Measurements from ENCODE around the gene PSD4. TPM values are rescaled to one million over a fixed set of nuclear protein-coding genes. Genes with fewer than 3 reads are reported as not detected.

The PSD4 gene
- total and polyA plus RNA-seq, 2 donors from 2014 or later, result 16.2 to 42.0 TPM

GRCh38 chr2:113141451-113141850, 32.3 kb upstream of the PSD4 start:
- intact Hi-C loops (cut with DNase I), result no loop called here
- DNase-seq (no peak), FAIRE-seq (no peak)
- Histone ChIP-seq H3K9ac (ENCODE audit: low read length in 3 of 3) (no peak overlapping the region), H3K27me3 (ENCODE audit: control insufficient read depth, insufficient read depth, low read length) (no peaks in the 10 kb centered on the region), H3K36me3 (ENCODE audit: control insufficient read depth in 2 of 3, insufficient read depth in 3 of 3, low read length in 3 of 3) (no peaks in the 10 kb centered on the region), H3K4me3 (ENCODE audit: low read length in 3 of 3) (no peak overlapping the region), H3K27ac (ENCODE audit: low read depth in 2 of 2, low read length in 2 of 2) (no peak overlapping the region), H3K9me3 (ENCODE audit: control insufficient read depth in 2 of 3, insufficient read depth in 1 of 3, low read length in 3 of 3) (no peaks in the 10 kb centered on the region), H3K4me1 (ENCODE audit: control insufficient read depth in 2 of 3, insufficient read depth in 2 of 3, low read depth in 1 of 3, low read length in 3 of 3) (no peaks in the 10 kb centered on the region)
- TF ChIP-seq, protein P1, sequence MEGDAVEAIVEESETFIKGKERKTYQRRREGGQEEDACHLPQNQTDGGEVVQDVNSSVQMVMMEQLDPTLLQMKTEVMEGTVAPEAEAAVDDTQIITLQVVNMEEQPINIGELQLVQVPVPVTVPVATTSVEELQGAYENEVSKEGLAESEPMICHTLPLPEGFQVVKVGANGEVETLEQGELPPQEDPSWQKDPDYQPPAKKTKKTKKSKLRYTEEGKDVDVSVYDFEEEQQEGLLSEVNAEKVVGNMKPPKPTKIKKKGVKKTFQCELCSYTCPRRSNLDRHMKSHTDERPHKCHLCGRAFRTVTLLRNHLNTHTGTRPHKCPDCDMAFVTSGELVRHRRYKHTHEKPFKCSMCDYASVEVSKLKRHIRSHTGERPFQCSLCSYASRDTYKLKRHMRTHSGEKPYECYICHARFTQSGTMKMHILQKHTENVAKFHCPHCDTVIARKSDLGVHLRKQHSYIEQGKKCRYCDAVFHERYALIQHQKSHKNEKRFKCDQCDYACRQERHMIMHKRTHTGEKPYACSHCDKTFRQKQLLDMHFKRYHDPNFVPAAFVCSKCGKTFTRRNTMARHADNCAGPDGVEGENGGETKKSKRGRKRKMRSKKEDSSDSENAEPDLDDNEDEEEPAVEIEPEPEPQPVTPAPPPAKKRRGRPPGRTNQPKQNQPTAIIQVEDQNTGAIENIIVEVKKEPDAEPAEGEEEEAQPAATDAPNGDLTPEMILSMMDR (IDR thresholded peaks at IDR 0.05; ENCODE audit: borderline replicate concordance, extremely low read depth, insufficient read depth), result no peak

DNA sequence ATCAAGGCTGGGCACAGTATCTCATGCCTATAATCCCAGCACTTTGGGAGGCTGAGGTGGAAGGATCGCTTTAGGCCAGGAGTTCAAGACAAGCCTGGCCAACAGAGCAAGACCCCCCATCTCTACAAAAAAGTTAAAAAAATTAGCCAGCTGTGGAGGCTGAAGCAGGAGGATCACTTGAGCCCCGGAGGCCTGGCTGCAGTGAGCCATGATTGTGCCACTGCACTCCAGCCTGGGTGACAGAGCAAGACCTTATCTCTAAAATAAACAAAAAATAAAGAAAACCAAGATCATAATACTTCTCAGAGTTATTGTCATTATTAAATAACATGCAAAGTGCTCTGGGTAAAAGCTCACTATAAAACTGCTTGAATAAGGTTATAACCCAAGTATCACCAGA, 31.5 kb upstream of the PSD4 start:
- no peak overlapping the region for H3K4me3 ChIP-seq (ENCODE audit: low read length in 3 of 3)
- FAIRE-seq, result no peak
- no peaks in the 10 kb centered on the region for H3K9me3 ChIP-seq (ENCODE audit: control insufficient read depth in 2 of 3, insufficient read depth in 1 of 3, low read length in 3 of 3)
- H3K27me3 ChIP-seq (ENCODE audit: control insufficient read depth, insufficient read depth, low read length), result no peaks in the 10 kb centered on the region
- H3K4me1 ChIP-seq (ENCODE audit: control insufficient read depth in 2 of 3, insufficient read depth in 2 of 3, low read depth in 1 of 3, low read length in 3 of 3), result no peaks in the 10 kb centered on the region
- intact Hi-C loops (cut with DNase I), result no loop called here
- TF ChIP-seq, protein P1 (IDR thresholded peaks at IDR 0.05; ENCODE audit: borderline replicate concordance, extremely low read depth, insufficient read depth), result no peak
- no peak for DNase-seq
- no peaks in the 10 kb centered on the region for H3K36me3 ChIP-seq (ENCODE audit: control insufficient read depth in 2 of 3, insufficient read depth in 3 of 3, low read length in 3 of 3)
- H3K27ac ChIP-seq (ENCODE audit: low read depth in 2 of 2, low read length in 2 of 2), result no peak overlapping the region
- H3K9ac ChIP-seq (ENCODE audit: low read length in 3 of 3), result no peak overlapping the region

DNA sequence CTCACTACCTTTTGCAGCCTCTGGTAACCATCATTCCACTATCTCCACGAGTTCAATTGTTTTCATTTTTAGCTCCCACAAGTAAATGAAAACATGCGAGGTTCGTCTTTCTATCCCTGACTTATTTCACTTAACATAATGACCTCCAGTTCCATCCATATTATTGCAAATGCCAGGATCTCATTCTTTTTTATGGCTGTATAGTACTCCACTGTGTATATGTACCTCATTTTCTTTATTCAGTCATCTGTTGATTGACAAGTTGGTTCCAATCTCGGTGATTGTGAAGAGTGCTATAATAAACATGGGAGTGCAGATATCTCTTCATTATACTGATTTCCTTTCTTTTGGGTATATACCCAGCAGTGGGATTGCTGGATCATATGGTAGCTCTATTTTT, 29.5 kb upstream of the PSD4 start:
- no peaks in the 10 kb centered on the region for H3K4me1 ChIP-seq (ENCODE audit: control insufficient read depth in 2 of 3, insufficient read depth in 2 of 3, low read depth in 1 of 3, low read length in 3 of 3)
- H3K36me3 ChIP-seq (ENCODE audit: control insufficient read depth in 2 of 3, insufficient read depth in 3 of 3, low read length in 3 of 3), result no peaks in the 10 kb centered on the region
- H3K27ac ChIP-seq (ENCODE audit: low read depth in 2 of 2, low read length in 2 of 2), result no peak overlapping the region
- intact Hi-C loops (cut with DNase I), result no loop called here
- no peaks in the 10 kb centered on the region for H3K9me3 ChIP-seq (ENCODE audit: control insufficient read depth in 2 of 3, insufficient read depth in 1 of 3, low read length in 3 of 3)
- H3K4me3 ChIP-seq (ENCODE audit: low read length in 3 of 3), result no peak overlapping the region
- no peak overlapping the region for H3K9ac ChIP-seq (ENCODE audit: low read length in 3 of 3)
- DNase-seq (no peak), FAIRE-seq (no peak)
- no peaks in the 10 kb centered on the region for H3K27me3 ChIP-seq (ENCODE audit: control insufficient read depth, insufficient read depth, low read length)
- TF ChIP-seq, protein P1 (IDR thresholded peaks at IDR 0.05; ENCODE audit: borderline replicate concordance, extremely low read depth, insufficient read depth), result no peak

Measured in kidney (tissue), 14 donors.